LNCAP (cell line): ENCODE measurements around the gene TSR2.

ENCODE experiments used
- CTCF ChIP-seq: fragments of 450-650 bp; IDR thresholded peaks from 2 replicates; pipeline ENCODE4 v1.5.1; 2017; ENCODE audit warnings: mild to moderate bottlenecking

Gene TSR2

DNA sequence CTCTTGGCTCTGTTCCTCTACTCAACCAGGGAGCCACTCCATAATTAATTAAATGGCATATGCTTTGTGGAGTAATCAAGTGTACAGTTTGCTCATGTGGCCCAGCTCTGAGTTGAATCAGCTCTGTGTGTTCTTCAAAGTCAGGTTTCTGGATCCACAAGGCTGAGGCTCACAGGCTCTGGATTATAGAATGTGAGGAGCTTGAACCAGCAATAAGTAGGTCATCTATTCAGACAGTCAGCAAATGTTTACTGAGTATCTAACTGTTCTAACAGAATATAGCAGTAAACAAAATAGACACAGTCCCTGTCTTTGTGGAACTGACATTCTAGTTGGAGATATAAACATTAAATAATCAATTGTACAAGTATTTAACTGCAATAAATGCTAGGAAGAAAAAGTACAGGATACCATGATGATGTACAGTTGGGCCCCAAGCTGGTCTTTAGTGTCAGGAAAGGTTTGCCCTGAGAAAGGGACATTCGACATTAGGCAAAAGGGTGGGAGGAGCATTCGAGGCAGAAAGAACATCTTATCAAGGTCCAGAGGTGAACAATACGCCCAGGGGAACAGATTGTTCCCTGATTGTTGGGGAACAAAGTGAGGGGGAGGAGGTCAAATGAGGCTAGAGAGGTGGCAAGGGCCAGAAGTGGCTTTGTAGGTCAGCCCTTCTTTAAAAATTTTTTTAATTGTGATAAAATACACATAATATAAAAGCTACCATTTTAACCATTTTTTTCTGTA lies 20.5 kb upstream of the TSR2 start:
- no peak for TF ChIP-seq CTCF

DNA sequence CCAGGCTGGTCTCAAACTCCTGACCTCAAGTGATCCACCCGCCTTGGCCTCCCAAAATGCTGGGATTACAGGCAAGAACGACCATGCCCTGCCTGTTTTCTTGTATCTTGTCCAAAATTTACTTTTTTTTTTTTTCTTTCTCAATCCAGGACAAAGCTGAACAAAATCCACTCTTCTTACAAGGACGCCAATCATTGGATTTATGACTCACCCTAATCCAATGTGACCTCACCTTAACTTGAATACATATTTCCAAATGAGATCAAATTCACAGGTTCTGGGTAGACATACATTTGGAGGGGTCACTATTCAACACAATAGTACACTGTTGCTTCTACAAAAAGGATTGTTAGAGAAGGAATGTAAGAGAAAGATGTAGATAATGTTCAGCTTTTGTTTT lies 18.0 kb upstream of the TSR2 start:
- TF ChIP-seq CTCF = no peak

DNA sequence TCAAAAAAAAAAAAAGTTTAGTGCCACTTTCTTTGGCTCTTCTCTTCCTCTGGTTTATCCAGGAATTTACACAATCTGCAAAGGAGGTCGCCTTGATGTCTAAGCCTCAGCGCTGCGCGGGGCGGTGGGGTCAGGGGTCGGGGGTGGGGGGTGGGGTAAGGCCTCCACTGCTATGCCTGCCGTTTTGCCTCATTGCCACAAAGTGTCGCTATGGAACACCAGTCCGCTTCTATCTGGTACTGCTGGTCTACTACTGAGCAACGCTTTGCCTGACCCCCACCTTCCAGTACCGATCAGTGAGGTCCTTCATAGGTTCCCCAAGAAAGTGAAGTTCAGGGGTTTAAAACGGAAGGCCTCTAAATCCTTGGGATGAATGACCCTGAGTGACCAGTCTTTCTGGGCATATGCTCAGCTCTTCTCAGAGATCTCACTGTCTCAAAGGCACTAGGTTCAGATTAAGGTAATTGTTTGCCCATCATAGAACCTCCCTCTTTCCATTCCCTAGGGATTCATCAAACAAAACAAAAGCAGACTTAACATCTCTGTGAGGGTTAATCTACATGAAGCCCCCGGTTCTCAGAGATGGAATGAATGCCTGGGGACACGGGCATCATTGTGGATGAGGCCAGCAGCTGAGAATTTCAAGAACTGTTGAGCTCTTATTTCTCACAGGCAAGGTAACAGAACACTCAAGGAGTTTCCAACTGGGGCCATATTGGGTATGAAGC lies 16.9 kb upstream of the TSR2 start:
- no peak for TF ChIP-seq CTCF

DNA sequence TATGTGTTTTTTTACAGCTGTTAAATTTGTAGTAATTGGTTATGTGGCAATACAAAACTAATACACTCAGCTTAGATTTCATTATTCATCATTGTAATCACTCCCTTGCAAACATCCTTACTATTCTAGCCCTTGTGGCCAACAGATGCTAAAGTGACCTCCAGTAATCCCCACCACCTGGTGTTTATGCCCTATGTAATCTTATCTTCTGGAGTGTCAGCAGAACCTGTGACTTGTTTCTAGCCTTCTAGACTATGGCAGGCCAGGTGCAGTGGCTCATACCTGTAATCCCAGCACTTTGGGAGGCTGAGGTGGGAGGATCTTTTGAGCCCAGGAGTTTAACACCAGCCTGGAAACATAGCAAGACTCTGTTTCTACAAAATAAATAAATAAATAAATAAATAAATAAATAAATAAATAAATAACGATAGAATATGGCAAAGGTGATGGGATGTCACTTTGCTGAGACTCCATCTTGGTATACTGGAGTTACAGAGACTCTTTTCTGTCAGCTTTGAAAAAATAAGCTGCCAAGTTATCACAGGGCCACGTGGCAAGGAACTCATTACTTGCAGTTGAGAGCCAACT lies 12.3 kb upstream of the TSR2 start:
- TF ChIP-seq CTCF = no peak

- TF ChIP-seq CTCF = no peak
Observed at GRCh38 chrX:54430519-54430918, 9.7 kb upstream of the TSR2 start.

GRCh38 chrX:54435121-54435520 lies 5.1 kb upstream of the TSR2 start:
- no peak for TF ChIP-seq CTCF

- TF ChIP-seq CTCF = no peak
Observed at GRCh38 chrX:54442790-54443189, 2.6 kb downstream of the TSR2 start.
